Panc1 (cell line): ENCODE results near the gene CIITA.

ENCODE experiments used
- POLR2AphosphoS5 ChIP-seq: IDR thresholded peaks from 2 replicates; pipeline ENCODE4 v1.6.1; 2012; ENCODE audit warnings: mild to moderate bottlenecking, low read depth, low read length, moderate library complexity
- TF ChIP-seq, protein P1 (sequence below): fragments of 450-650 bp; IDR thresholded peaks from 2 replicates; pipeline ENCODE4 v1.5.1; 2017; ENCODE audit warnings: mild to moderate bottlenecking
- TF ChIP-seq, protein P2 (sequence below), 2 experiments: IDR thresholded peaks; 2 replicates each; pipeline ENCODE4 v1.6.1; 2011 to 2012; ENCODE audit warnings: low read depth in 2 of 2, control low read depth in 1 of 2, low read length in 1 of 2, mild to moderate bottlenecking in 1 of 2, moderate library complexity in 1 of 2; ENCODE audit not compliant: insufficient read depth in 1 of 2

DNA sequence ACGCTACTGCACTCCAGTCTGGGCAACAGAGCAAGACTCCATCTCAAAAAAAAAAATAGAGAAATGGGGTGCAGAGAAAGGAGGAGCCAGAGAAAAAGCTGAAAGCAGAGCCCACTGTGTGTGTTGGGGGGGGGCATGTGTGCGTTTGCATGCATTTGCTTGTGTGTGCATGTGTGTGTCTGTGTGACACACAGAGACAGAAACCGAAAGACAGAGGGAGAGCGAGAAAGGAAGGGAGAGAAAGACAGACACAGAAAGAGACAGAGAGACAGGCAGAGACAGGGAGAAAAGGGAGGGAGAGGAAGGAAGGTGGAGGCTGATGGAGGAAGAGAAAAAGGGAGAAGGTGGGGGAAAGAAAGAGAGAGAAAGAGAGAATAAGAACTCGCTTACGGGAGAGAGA is 9.8 kb upstream of the CIITA start:
- TF ChIP-seq, protein P1, sequence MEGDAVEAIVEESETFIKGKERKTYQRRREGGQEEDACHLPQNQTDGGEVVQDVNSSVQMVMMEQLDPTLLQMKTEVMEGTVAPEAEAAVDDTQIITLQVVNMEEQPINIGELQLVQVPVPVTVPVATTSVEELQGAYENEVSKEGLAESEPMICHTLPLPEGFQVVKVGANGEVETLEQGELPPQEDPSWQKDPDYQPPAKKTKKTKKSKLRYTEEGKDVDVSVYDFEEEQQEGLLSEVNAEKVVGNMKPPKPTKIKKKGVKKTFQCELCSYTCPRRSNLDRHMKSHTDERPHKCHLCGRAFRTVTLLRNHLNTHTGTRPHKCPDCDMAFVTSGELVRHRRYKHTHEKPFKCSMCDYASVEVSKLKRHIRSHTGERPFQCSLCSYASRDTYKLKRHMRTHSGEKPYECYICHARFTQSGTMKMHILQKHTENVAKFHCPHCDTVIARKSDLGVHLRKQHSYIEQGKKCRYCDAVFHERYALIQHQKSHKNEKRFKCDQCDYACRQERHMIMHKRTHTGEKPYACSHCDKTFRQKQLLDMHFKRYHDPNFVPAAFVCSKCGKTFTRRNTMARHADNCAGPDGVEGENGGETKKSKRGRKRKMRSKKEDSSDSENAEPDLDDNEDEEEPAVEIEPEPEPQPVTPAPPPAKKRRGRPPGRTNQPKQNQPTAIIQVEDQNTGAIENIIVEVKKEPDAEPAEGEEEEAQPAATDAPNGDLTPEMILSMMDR, result no peak
- TF ChIP-seq, protein P2, sequence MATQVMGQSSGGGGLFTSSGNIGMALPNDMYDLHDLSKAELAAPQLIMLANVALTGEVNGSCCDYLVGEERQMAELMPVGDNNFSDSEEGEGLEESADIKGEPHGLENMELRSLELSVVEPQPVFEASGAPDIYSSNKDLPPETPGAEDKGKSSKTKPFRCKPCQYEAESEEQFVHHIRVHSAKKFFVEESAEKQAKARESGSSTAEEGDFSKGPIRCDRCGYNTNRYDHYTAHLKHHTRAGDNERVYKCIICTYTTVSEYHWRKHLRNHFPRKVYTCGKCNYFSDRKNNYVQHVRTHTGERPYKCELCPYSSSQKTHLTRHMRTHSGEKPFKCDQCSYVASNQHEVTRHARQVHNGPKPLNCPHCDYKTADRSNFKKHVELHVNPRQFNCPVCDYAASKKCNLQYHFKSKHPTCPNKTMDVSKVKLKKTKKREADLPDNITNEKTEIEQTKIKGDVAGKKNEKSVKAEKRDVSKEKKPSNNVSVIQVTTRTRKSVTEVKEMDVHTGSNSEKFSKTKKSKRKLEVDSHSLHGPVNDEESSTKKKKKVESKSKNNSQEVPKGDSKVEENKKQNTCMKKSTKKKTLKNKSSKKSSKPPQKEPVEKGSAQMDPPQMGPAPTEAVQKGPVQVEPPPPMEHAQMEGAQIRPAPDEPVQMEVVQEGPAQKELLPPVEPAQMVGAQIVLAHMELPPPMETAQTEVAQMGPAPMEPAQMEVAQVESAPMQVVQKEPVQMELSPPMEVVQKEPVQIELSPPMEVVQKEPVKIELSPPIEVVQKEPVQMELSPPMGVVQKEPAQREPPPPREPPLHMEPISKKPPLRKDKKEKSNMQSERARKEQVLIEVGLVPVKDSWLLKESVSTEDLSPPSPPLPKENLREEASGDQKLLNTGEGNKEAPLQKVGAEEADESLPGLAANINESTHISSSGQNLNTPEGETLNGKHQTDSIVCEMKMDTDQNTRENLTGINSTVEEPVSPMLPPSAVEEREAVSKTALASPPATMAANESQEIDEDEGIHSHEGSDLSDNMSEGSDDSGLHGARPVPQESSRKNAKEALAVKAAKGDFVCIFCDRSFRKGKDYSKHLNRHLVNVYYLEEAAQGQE (IDR thresholded peaks at IDR 0.05; ENCODE audit: insufficient read depth in 1 of 2, low read depth in 2 of 2, low read length in 1 of 2), result no peak
- no peak for TF ChIP-seq POLR2AphosphoS5
